Measurements from ENCODE around the gene REV3L. TPM values are rescaled to one million over a fixed set of nuclear protein-coding genes. Genes with fewer than 3 reads are reported as not detected.

Gene REV3L
- total and polyA plus RNA-seq, 2 donors (not counting 1 experiment from before 2014, with no cell fraction given) = 4.7 to 37.9 TPM

GRCh38 chr6:111531185-111531584 lies 48.2 kb upstream of the REV3L start:
- Mint-ChIP-seq H3K9me3 (ENCODE audit: insufficient read depth) (no peaks in the 10 kb centered on the region), H3K4me3 (no peak overlapping the region), H3K27me3 (no peaks in the 10 kb centered on the region), H3K4me1 (peaks cover 15% of the 10 kb centered on the region), H3K27ac (no peak overlapping the region)
- Histone ChIP-seq H3K4me3 (ENCODE audit: control extremely low read depth in 1 of 5, extremely low read depth in 1 of 5, insufficient read depth in 1 of 5, low read depth in 2 of 5, low read length in 4 of 5) (no peak overlapping the region), H3K4me2 (replicated peaks; ENCODE audit: low read depth, low read length, poor library complexity, severe bottlenecking) (no peak overlapping the region), H2AFZ (ENCODE audit: insufficient read depth, low read depth, low read length, poor library complexity, severe bottlenecking) (no peak overlapping the region), H3K36me3 (replicated peaks in 1 of 2; ENCODE audit: control extremely low read depth in 1 of 2, control insufficient read depth in 1 of 2, extremely low read depth in 1 of 2, insufficient read depth in 2 of 2, low read length in 1 of 2) (no peaks in the 10 kb centered on the region), H3K27me3 (replicated peaks in 1 of 4; ENCODE audit: control extremely low read depth in 1 of 4, control insufficient read depth in 3 of 4, insufficient read depth in 4 of 4, low read length in 3 of 4) (no peaks in the 10 kb centered on the region), H4K20me1 (ENCODE audit: control insufficient read depth, insufficient read depth, low read length, poor library complexity, severe bottlenecking) (no peaks in the 10 kb centered on the region), H3K27ac (ENCODE audit: low read length in 2 of 2) (no peak overlapping the region), H3K4me1 (ENCODE audit: control insufficient read depth in 2 of 2, insufficient read depth in 2 of 2, low read length in 2 of 2) (peaks cover 0 to 4% of the 10 kb centered on the region in 2 donors), H3K9ac (ENCODE audit: low read length) (no peak overlapping the region), H3K9me3 (ENCODE audit: control extremely low read depth in 1 of 3, control insufficient read depth in 2 of 3, insufficient read depth in 1 of 3, low read length in 2 of 3) (no peaks in the 10 kb centered on the region), H3K79me2 (ENCODE audit: control insufficient read depth, insufficient read depth, low read length) (peaks cover 7% of the 10 kb centered on the region)
- ATAC-seq (ENCODE audit: low read depth) (no peak), DNase-seq (no peak)
- CTCF ChIA-PET = no interaction called here
- no peak for TF ChIP-seq EZH2 (IDR thresholded peaks at IDR 0.05; ENCODE audit: borderline replicate concordance, insufficient read depth, low read depth, low read length, poor library complexity, severe bottlenecking)
- TF ChIP-seq CTCF (IDR thresholded peaks at IDR 0.05) = no peak
- WGBS (ENCODE audit: insufficient coverage) = 94% methylated on average over 5 of the region's 5 CpGs
- POLR2A ChIA-PET = no interaction called here
- intact Hi-C loops (cut with micrococcal nuclease) = no loop called here

- ATAC-seq (ENCODE audit: low read depth) (no peak), DNase-seq (no peak)
- TF ChIP-seq EZH2 (IDR thresholded peaks at IDR 0.05; ENCODE audit: borderline replicate concordance, insufficient read depth, low read depth, low read length, poor library complexity, severe bottlenecking) (no peak), CTCF (IDR thresholded peaks at IDR 0.05) (no peak)
- H3K4me3 Mint-ChIP-seq = no peak overlapping the region
- H3K36me3 ChIP-seq (replicated peaks in 1 of 2; ENCODE audit: control extremely low read depth in 1 of 2, control insufficient read depth in 1 of 2, extremely low read depth in 1 of 2, insufficient read depth in 2 of 2, low read length in 1 of 2) = no peaks in the 10 kb centered on the region
- CTCF ChIA-PET = no interaction called here
- no peak overlapping the region for H3K27ac ChIP-seq (ENCODE audit: low read length in 2 of 2)
- peaks cover 15% of the 10 kb centered on the region for H3K4me1 Mint-ChIP-seq
- no peaks in the 10 kb centered on the region for H3K27me3 Mint-ChIP-seq
- peaks cover 7% of the 10 kb centered on the region for H3K79me2 ChIP-seq (ENCODE audit: control insufficient read depth, insufficient read depth, low read length)
- no peak overlapping the region for H2AFZ ChIP-seq (ENCODE audit: insufficient read depth, low read depth, low read length, poor library complexity, severe bottlenecking)
- POLR2A ChIA-PET = no interaction called here
- H3K9me3 ChIP-seq (ENCODE audit: control extremely low read depth in 1 of 3, control insufficient read depth in 2 of 3, insufficient read depth in 1 of 3, low read length in 2 of 3) = no peaks in the 10 kb centered on the region
- WGBS (ENCODE audit: insufficient coverage) = 100% methylated on average over 4 of the region's 8 CpGs
- no peak overlapping the region for H3K4me3 ChIP-seq (ENCODE audit: control extremely low read depth in 1 of 5, extremely low read depth in 1 of 5, insufficient read depth in 1 of 5, low read depth in 2 of 5, low read length in 4 of 5)
- intact Hi-C loops (cut with micrococcal nuclease) = no loop called here
- H3K4me1 ChIP-seq (ENCODE audit: control insufficient read depth in 2 of 2, insufficient read depth in 2 of 2, low read length in 2 of 2) = peaks cover 0 to 4% of the 10 kb centered on the region in 2 donors
- no peaks in the 10 kb centered on the region for H3K27me3 ChIP-seq (replicated peaks in 1 of 4; ENCODE audit: control extremely low read depth in 1 of 4, control insufficient read depth in 3 of 4, insufficient read depth in 4 of 4, low read length in 3 of 4)
- no peak overlapping the region for H3K9ac ChIP-seq (ENCODE audit: low read length)
- no peaks in the 10 kb centered on the region for H4K20me1 ChIP-seq (ENCODE audit: control insufficient read depth, insufficient read depth, low read length, poor library complexity, severe bottlenecking)
- H3K9me3 Mint-ChIP-seq (ENCODE audit: insufficient read depth) = no peaks in the 10 kb centered on the region
- H3K4me2 ChIP-seq (replicated peaks; ENCODE audit: low read depth, low read length, poor library complexity, severe bottlenecking) = no peak overlapping the region
- no peak overlapping the region for H3K27ac Mint-ChIP-seq
These were observed 47.6 kb upstream of the REV3L start for GRCh38 chr6:111530667-111531066.
